DOHH2 (cell line): ENCODE data around the gene GRID1.

Experiments used
- H3F3A ChIP-seq: fragments of 200-600 bp; sonication (generic), shearing (Covaris generic); 2 replicates; pipeline ENCODE4 v1.6.0; 2016; ENCODE audit warnings: antibody characterized with exemption, mild to moderate bottlenecking; ENCODE audit not compliant: control insufficient read depth, insufficient read depth
- H3K27ac ChIP-seq: fragments of 200-600 bp; sonication (generic); 2 replicates; pipeline ENCODE4 v1.5.1; 2014; ENCODE audit warnings: low read depth, mild to moderate bottlenecking, low read length, moderate library complexity
- H3K27me3 ChIP-seq: fragments of 200-600 bp; sonication (generic); 2 replicates; pipeline ENCODE4 v1.6.1; 2014; ENCODE audit warnings: mild to moderate bottlenecking, low read length, mixed read lengths; ENCODE audit not compliant: control insufficient read depth
- H3K36me3 ChIP-seq: fragments of 200-600 bp; sonication (generic); 2 replicates; pipeline ENCODE4 v1.6.1; 2014; ENCODE audit warnings: mild to moderate bottlenecking, low read length, moderate library complexity, mixed read lengths; ENCODE audit not compliant: control insufficient read depth
- H3K4me1 ChIP-seq: fragments of 200-600 bp; sonication (generic); 2 replicates; pipeline ENCODE4 v1.6.1; 2014; ENCODE audit warnings: mild to moderate bottlenecking, low read length, mixed read lengths; ENCODE audit not compliant: control insufficient read depth
- H3K4me2 ChIP-seq: fragments of 200-600 bp; sonication (generic); 2 replicates; pipeline ENCODE4 v1.6.0; 2014; ENCODE audit warnings: mild to moderate bottlenecking, low read length, moderate library complexity
- H3K4me3 ChIP-seq: fragments of 200-600 bp; sonication (generic); 2 replicates; pipeline ENCODE4 v1.5.1; 2014; ENCODE audit warnings: mild to moderate bottlenecking, low read length, mixed read lengths
- H3K79me2 ChIP-seq: fragments of 200-600 bp; sonication (generic); 2 replicates; pipeline ENCODE4 v1.6.1; 2014; ENCODE audit warnings: mild to moderate bottlenecking, low read length, mixed read lengths; ENCODE audit not compliant: control insufficient read depth
- H3K9me2 ChIP-seq: fragments of 200-600 bp; sonication (generic); replicated peaks from 2 replicates; pipeline ENCODE4 v1.6.1; 2014; ENCODE audit warnings: mild to moderate bottlenecking, low read length, mixed read lengths; ENCODE audit not compliant: control insufficient read depth
- H3K9me3 ChIP-seq: fragments of 200-600 bp; sonication (generic); 2 replicates; pipeline ENCODE4 v1.6.1; 2014; ENCODE audit warnings: antibody characterized with exemption, low read length, mixed read lengths; ENCODE audit not compliant: control insufficient read depth, insufficient read depth
- H4K20me1 ChIP-seq: fragments of 200-600 bp; sonication (generic); 2 replicates; pipeline ENCODE4 v1.6.0; 2014; ENCODE audit warnings: low read depth, mild to moderate bottlenecking, antibody characterized with exemption, low read length, moderate library complexity; ENCODE audit not compliant: control insufficient read depth, insufficient read depth
- CTCF ChIP-seq: fragments of 200-600 bp; sonication (generic); IDR thresholded peaks from one replicate; pipeline ENCODE4 v1.5.1; 2014; ENCODE audit warnings: antibody characterized with exemption, mild to moderate bottlenecking, low read depth, low read length; ENCODE audit not compliant: poor library complexity, severe bottlenecking
- EZH2phosphoT487 ChIP-seq: fragments of 200-600 bp; sonication (generic); IDR thresholded peaks from 2 replicates; pipeline ENCODE4 v1.6.1; 2017; ENCODE audit warnings: borderline replicate concordance, mild to moderate bottlenecking, antibody characterized with exemption, low read length, moderate library complexity, mixed read lengths

The GRID1 gene

GRCh38 chr10:86231796-86232560 lies 134.6 kb downstream of the GRID1 start:
- Histone ChIP-seq H3K4me1 (no peaks in the 10 kb centered on the region), H3K4me3 (no peak overlapping the region), H3K9me2 (no peaks in the 10 kb centered on the region), H3K9me3 (no peaks in the 10 kb centered on the region), H4K20me1 (no peaks in the 10 kb centered on the region), H3K4me2 (no peak overlapping the region), H3K27me3 (no peaks in the 10 kb centered on the region), H3K79me2 (no peaks in the 10 kb centered on the region), H3K27ac (no peak overlapping the region), H3F3A (no peaks in the 10 kb centered on the region), H3K36me3 (no peaks in the 10 kb centered on the region)
- TF ChIP-seq CTCF, result no peak
- no peak for TF ChIP-seq EZH2phosphoT487

DNA sequence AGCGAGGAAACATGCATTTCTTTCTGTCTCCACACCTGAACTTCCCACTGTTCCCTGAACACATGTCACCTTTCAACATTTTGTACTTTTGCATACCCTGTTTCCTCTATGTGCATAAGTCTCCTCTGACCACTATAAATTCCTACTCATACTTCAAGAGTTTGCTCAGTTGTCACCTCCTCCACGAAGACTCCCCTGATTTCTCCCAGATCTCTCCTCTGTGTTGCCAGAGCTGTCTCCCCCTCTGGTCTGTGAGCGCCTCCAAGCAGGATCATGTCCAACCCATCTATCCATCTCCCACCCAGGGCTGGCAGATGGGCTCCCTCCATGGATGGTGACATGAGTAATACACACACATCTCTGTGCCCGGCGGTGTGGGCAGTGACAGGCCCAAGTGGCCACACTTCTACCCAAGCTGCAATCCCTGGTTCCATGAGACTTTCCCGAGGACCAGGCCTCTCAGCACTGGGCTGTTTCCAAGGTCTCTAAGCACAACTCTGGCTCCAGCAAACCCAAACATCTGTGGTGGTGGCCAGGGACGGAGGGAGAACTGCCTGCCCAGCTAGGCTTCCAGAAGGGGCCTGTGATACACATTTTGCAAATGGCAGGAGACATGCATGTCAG lies 135.9 kb downstream of the GRID1 start:
- Histone ChIP-seq H3K9me3 (no peaks in the 10 kb centered on the region), H3F3A (no peaks in the 10 kb centered on the region), H3K27me3 (no peaks in the 10 kb centered on the region), H3K79me2 (no peaks in the 10 kb centered on the region), H3K4me2 (no peak overlapping the region), H3K4me3 (no peak overlapping the region), H3K4me1 (no peaks in the 10 kb centered on the region), H4K20me1 (no peaks in the 10 kb centered on the region), H3K9me2 (no peaks in the 10 kb centered on the region), H3K27ac (no peak overlapping the region), H3K36me3 (no peaks in the 10 kb centered on the region)
- TF ChIP-seq CTCF, result no peak
- no peak for TF ChIP-seq EZH2phosphoT487

GRCh38 chr10:86229811-86230556 lies 136.6 kb downstream of the GRID1 start:
- no peak overlapping the region for H3K4me3 ChIP-seq
- H3K9me2 ChIP-seq, result no peaks in the 10 kb centered on the region
- H3K4me2 ChIP-seq, result no peak overlapping the region
- H3K9me3 ChIP-seq, result no peaks in the 10 kb centered on the region
- H3K4me1 ChIP-seq, result no peaks in the 10 kb centered on the region
- H3K27ac ChIP-seq, result no peak overlapping the region
- TF ChIP-seq CTCF (no peak), EZH2phosphoT487 (no peak)
- no peaks in the 10 kb centered on the region for H4K20me1 ChIP-seq
- no peaks in the 10 kb centered on the region for H3K27me3 ChIP-seq
- H3K79me2 ChIP-seq, result no peaks in the 10 kb centered on the region
- no peaks in the 10 kb centered on the region for H3K36me3 ChIP-seq
- no peaks in the 10 kb centered on the region for H3F3A ChIP-seq
